GM21423 (cell line): ENCODE results near the gene RIPK1.
A peak's percentile ranks its signal among the peaks of the same experiment; 100 is the strongest.
"Not testable (repeated sequence)": the region's sequence is repeated elsewhere in the genome, so short reads cannot be mapped to it uniquely, and the experiment has no call there.

ENCODE experiments used
- ATAC-seq: cut with Tn5 transposase; IDR thresholded peaks from one replicate; pipeline ENCODE4 v1.9.1; 2021; ENCODE audit warnings: mild to moderate bottlenecking, moderate library complexity; ENCODE audit not compliant: unreplicated experiment

Gene RIPK1

DNA sequence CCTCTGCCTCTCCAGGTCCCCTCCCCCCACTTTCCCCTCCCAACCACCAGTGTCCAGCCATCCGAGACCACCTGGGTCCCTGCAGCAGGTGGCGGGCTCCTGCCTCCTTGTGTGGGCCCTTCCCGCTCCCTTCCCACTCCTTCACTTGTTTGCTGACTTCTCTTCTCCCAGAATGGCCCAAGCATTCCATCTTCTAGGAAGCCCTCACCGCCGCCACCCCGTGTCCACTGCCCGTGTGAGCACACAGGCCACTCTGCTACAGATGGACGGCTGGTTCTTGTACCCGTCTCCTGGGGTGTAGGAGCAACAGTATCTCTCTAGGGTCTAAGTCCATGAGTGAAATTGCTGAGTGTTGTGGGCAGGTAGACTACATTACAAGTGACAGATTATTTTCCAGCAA, 65.2 kb downstream of the RIPK1 start:
- no peak for ATAC-seq

DNA sequence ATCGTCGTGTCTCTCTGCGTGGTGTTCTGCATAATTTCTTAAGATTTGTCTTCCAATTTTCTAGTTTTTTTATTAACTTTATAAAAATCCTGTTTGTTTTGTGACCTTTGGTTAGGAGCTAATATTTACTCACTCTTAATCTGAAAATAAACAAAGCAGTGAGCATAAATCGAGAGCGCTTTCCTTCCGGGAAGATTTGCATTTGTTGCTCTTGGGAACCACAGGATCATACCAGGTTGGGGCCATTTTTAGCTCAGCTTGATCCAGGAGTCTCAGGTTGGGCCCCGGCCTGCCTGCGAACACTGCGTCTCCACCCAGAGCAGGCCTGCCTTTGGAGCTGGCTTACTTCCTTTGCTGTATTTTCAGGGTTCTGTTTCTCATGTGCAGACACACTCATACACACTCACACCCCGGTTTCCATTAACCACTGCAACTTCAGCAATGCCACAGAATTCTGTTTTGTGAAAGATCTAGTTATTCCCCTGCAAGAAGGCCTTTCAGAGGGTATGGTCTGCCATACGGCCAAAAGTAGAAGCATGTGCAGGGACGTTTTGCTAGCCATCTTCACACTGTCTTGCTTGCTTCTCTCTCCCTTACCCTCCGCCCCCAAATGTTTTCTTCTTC, 67.5 kb downstream of the RIPK1 start:
- no peak for ATAC-seq

DNA sequence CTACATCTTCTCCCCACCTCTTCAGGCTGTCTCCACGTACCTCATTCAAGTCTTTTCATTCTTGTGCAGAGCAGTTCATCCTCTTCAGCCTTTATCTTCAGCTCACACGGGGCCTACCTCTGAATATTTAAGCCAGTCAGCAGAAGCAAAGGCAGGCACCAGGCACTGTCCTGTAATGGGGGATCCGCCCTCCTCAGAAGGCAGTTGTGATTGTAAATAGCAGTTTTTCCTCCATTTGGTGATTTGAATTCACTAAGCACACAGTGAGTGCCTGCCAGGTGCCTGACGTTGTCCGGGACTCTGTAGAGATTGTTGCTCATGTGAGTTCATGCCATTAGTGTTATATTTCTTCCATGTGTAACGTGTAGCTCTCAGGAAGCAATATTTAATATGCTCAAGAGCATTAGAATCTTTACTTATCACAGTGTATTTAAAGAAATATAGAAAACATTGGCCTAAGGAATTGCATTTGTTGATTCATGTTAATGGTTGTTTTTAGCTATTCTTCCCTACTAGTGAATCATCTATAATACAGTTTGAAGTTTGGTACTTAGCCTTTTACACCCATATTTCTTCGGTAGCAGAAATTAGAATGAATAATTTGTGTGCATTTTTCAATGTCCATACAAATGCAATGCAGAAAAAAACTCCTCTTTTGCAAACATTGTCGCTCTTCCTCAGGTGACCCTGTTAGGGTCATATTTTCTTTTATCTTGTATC, 68.2 kb downstream of the RIPK1 start:
- ATAC-seq, result no peak

DNA sequence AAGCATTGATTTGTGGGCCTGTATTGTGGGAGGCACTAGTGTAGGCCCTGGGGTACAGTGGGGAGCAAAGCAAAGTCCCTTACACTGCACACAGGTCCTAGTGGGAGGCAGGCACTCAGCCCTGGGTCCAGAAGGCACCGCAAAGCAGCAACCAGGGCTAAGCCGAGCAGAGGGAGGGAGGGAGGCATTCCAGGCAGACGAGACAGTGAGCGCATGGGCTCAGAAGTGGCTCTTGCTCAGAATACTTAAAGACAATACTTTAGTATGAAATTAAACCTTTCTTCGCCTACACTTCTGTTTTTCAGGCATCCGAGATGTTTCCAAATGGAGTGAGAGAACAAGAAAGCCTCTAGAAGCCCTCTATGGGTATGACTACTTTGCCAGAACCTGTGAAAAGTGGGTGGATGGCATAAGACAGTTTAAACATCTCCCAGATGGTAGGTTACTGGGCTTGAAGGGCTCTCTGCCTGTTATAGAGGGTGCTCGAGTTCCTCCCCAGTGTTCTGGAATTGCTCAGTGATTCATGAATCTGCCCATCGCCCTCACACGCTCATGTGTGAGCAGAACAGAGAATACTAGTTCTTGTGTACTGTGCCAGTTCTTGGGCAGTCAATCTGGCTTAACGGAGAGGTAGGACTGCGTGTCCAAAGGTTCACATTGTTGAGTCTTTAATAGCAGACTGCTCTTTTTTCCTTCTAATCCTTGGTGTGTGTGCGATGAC, 68.9 kb downstream of the RIPK1 start:
- ATAC-seq, result no peak

DNA sequence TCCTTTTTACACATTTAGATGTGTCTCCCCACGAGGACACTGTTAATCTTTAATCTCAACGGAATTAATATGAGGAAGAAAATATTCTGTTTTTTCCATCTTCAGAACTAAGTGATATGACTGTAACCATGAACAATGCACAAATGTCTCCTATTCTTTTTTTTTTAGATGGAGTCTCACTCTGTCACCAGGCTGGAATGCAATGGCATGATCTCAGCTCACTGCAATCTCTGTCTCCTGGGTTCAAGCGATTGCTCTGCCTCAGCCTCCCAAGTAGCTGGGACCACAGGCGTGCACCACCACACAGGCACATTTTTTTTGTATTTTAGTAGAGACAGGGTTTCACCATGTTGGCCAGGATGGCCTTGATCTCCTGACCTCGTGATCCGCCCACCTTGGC, 69.6 kb downstream of the RIPK1 start:
- not testable (repeated sequence) for ATAC-seq

DNA sequence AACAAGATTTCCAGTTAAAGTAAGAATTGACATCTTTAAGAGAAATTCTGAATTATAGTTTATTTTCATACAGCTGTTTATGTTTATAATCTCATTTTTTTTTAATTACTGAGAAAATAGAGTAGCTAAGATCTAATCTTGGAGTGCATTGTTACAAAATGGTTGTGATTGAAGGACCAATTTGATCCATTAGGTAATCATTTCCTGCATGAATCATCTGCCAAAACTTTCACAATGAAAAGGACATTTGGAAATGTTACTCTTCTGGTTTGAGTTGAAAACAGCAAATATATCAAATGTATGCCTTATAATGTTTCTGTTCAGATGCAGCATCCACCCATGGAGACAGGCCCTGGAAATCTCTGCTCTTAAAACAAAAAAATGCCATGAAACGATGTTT, 70.0 kb downstream of the RIPK1 start:
- ATAC-seq, result no peak

DNA sequence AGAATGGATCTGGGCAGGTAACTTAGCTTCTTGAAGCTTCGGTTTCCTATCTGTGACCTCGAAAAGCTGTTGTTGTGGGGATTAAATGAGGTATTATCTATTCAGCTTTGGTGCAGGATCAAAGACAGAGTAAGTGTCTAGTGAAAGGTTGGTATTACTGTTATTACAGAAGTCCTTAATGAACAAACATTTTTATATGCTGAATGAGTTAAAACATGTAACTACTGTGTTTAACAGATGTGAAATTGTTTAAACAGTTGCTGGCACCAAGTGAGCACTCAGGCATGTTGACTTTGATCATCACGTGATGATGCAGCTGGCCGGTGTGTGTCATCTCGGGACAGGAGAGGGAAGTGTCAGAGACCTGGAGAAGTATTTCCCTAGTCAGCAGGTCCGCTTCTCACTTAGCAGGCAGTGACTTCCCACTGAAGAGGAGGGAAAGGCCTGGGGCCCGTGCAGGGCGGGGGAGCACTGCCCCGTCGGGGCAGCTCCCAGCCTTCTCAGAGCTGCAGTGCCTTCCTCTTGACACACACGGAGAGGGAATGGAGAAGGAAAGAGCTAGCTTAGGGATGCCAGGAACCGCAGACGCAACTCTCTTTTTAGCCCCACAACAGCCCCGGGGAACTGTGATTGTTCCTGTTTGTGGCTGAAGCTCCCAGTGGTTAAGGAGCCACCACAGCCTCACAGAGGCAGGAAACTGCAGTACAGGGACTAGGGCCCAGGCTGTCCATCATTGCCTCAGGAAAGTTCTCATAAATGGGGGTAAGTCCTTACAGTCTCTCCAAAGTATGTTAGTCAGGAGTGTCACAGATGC, 71.0 kb downstream of the RIPK1 start:
- peak; percentile 60 for ATAC-seq

DNA sequence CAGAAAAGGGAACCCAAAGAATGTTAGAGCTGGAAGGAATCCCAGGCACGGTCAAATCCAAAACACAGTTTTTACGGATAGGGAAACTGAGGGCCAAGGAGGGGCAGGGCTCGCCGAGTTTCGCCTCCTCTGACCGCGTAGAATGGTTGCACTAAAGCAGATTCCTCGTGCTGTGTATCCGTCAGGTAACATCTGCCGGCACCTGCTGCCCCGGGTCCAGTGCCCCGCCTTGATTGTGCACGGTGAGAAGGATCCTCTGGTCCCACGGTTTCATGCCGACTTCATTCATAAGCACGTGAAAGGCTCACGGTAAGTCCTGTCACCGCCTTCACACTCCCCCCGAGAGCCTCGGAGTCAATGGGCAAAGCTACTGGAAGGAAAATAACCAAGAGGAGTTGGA, 71.9 kb downstream of the RIPK1 start:
- no peak for ATAC-seq

DNA sequence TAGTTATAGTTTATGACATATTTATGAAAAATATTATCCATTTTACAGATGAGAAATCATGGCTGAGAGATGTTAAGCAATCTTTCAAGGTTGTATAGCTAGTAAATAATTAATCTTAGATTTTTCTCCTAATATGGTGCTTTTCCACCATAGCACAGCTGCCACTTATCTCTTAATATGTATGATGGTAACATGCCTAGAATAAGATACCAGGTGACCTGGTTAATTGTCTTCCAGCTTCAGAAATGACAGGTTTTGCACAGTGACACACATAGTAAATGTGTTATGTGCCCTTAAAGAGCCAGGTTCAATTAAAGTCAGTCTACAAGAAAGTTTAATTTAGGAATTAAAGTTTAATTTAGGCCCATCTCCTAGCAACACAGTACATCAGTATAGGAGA, 74.2 kb downstream of the RIPK1 start:
- no peak for ATAC-seq

DNA sequence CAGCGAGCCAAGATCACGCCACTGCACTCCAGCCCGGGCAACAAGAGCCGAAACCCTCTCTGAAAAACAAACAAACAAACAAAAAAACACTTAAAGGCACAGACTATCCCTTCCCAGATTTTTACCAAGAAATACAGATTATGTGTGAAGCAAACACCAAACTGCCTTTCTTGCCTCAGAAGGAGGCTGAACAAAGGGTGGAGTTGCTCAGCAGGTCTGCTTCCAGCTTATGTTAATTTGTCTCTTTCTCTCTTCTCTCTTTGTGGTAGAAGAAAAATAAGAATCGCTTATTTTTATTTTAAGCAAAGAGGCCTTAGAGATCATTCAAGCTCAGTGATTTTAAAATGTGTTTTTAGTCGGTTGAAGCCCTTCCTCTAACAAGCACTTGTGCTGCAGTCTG, 74.9 kb downstream of the RIPK1 start:
- ATAC-seq, result no peak

DNA sequence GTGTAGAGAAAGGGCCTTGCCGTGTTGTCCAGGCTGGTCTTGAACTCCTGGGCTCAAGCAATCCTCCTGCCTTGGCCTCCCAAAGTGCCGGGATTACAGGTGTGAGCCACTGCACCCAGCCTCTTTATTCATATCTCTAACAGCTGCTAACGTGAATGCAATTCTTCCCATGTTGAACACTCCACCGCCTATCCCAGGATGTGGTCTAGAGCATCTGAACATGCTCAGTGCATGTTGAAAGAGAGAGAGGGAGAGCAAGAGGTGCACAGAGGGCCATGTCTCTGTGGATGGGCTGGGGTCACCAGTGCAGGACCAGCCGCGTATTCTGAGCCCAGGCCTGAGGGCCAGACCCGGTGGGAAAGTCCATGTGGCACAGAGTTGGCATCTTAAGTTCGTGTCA, 76.3 kb downstream of the RIPK1 start:
- no peak for ATAC-seq

DNA sequence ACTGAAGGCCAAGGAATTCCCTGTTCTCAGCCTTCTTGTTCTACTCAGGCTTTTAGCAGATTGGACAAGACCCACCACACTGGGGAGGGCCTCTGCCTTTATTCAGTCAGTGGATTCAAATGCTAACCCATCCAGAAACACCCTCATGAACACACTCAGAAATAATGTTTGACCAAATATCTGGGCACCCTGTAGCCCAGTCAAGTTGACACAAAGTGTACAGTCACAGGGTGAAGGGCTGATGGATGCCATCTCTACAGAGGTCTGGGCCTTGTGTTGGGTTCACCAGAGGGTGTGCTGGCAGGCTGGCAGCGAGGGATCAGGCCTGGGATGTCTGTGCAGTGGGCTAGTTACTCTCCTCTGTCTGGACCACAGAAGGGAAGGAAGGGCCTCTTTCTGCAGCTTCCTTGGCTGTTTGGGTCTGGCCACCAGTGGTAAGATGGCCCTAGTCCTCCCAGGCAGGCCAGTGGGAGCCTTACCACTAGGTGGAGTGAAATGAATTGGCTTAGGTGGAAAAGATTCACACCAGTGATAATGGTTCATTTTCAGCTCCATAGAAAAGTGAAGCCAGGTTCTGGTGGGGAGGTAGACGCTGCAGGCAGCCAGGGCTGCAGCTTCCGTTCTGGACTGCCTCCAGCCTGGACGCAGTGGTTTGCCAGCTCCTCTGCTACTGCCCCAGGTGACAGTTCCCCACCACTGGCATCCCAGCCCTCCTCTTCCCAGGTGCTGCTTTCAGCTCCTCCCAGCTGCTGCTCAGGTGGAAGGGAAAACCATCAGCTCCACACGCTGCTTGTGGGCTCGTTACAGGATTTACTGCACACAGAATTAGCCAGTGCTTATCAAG, 79.8 kb downstream of the RIPK1 start:
- no peak for ATAC-seq

DNA sequence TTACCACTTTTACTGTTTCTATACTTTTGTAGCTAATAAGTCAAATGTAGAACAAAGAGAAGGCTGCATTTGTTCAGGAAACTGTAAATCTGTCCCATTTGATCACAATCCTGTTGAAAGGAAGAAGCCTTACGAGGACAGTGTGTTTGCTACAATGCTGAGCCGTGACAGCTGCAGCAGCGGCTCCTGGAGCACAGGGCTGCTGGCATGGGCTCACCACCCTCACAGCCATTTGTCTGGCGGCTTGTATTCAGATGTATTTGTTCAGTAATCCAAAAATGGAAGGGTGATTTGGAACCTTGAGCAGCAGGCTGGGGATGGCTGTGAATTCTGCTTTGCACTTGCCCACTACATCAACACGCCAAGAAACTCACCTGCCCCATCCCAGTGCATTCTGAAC, 83.4 kb downstream of the RIPK1 start:
- ATAC-seq, result no peak

DNA sequence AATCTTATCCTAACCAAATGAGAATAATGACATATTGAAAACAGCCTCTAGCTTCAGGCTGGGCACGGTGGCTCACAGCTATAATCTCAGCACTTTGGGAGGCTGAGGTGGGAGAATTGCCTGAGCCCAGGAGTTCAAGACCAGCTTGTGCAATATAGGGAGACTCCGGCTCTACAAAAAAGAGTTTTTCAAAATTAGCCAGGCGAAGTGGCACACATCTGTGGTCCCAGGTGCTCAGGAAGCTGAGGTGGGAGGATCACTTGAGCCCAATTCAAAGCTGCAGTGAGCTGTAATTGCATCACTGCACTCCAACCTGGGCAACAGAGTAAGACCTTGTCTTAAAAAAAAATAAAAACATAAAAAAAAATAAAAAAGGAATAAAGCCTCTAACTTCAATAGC, 84.4 kb downstream of the RIPK1 start:
- no peak for ATAC-seq

DNA sequence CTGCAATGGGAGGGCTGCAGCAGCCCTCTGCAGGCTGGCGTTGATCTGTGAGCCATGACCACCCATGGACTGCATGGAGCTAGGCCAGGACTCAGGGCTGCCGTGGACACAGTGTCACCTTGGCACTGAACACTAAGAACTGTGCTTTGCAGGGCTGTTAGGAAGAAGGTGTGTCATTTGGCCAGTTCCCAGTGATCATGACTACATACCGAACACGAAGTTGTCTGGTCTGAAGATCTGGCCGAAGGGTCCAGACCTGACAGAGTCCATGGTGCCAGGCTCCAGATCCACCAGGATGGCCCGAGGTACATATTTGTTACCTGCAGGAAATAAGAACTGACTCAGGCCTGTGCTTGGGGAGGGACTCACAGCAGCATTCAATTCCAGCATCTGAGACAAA, 87.1 kb downstream of the RIPK1 start:
- not testable (repeated sequence) for ATAC-seq

DNA sequence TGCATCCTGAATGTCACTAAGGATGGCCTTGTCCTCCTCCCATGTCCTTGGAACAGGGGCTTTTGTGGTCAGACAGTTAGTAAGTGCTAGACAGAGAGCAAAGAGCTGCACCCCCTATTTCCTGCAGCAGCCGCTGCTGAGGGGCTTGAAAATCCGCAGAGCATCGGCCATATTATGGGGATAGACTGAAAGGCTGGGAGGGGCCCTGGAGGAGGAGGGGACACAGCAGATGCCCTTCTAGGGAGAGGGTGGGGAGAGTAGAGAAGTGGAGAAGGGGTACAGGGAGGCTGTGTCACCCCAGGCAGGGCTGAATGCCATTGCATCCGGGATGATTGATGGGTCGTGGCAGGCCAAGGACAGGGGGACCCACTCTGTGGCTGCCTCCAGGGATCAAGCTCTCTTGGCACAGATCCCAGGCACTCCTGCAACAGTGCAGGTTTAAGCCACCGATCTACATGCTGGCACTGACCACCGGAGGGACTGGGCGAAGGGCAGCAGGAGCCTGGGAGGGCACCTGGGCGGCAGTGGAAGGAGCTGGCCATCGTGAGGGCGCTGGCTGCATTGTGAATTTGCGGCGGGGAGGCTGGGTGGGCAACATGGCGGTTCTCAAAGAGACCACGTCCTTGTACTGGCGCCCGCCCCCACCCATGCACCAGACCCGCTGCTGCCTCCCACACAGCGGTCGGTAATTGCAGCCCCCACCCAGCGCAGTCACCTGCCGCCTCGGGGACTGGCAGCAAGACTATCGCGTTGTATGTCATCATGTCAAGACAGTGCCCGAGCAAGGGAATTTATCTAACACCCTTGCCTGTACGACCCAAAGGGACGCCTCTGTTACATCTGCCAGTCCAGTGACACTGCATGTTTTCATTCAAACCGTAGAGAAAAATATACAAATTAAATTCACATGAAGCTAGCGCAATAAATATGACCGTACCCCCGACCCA, 88.2 kb downstream of the RIPK1 start:
- not testable (repeated sequence) for ATAC-seq

DNA sequence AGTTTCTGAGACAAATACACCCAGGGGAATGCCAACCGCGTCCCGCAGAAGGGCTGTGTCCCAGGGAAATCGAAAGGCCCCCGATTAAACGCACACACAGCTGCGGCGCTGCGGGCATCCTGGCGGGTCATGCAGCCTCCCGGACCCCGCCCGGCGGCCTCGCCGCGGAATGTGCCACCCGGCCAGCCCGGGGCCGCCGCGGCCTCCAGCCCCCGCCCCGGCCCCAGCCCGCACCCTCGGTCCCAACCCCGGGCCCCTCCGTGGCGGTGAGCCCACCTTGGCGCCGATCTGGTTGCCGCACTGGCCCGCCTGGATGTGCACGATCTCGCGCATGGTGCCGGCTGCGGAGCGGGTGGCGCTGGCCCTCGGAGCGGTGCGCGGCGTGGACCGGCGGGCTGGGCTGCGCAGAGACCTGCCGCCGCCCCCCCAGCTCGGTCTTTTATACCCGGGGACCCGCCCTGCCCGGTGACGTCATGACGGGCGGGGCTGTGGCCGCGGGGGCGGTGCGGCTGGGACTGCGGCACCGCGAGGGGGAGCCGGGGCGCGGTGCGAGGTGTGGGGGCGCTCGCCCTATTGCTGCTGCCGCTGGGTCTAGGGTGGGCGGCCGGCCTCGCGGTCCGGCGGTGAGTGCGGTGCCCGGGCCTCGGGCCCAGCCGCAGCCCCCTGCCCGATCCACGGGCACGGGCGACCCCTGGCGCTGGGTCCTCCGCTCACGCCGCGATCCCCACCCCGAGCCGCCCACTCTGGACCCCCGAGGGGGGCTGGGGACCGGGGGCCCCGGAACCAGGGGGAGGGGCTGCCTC, 89.0 kb downstream of the RIPK1 start, which contains the start of gene TUBB2A:
Gene TUBB2A, minus strand, starts transcription at position 414 of the 803 bp plus-strand sequence. Its CDS starts 81 bp downstream, at position 333.
- peak; percentile 79 for ATAC-seq
